ENCODE measurements around the gene SIPA1.
A peak's percentile ranks its signal among the peaks of the same experiment; 100 is the strongest.

SIPA1 gene, protein sequence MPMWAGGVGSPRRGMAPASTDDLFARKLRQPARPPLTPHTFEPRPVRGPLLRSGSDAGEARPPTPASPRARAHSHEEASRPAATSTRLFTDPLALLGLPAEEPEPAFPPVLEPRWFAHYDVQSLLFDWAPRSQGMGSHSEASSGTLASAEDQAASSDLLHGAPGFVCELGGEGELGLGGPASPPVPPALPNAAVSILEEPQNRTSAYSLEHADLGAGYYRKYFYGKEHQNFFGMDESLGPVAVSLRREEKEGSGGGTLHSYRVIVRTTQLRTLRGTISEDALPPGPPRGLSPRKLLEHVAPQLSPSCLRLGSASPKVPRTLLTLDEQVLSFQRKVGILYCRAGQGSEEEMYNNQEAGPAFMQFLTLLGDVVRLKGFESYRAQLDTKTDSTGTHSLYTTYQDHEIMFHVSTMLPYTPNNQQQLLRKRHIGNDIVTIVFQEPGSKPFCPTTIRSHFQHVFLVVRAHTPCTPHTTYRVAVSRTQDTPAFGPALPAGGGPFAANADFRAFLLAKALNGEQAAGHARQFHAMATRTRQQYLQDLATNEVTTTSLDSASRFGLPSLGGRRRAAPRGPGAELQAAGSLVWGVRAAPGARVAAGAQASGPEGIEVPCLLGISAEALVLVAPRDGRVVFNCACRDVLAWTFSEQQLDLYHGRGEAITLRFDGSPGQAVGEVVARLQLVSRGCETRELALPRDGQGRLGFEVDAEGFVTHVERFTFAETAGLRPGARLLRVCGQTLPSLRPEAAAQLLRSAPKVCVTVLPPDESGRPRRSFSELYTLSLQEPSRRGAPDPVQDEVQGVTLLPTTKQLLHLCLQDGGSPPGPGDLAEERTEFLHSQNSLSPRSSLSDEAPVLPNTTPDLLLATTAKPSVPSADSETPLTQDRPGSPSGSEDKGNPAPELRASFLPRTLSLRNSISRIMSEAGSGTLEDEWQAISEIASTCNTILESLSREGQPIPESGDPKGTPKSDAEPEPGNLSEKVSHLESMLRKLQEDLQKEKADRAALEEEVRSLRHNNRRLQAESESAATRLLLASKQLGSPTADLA

DNA sequence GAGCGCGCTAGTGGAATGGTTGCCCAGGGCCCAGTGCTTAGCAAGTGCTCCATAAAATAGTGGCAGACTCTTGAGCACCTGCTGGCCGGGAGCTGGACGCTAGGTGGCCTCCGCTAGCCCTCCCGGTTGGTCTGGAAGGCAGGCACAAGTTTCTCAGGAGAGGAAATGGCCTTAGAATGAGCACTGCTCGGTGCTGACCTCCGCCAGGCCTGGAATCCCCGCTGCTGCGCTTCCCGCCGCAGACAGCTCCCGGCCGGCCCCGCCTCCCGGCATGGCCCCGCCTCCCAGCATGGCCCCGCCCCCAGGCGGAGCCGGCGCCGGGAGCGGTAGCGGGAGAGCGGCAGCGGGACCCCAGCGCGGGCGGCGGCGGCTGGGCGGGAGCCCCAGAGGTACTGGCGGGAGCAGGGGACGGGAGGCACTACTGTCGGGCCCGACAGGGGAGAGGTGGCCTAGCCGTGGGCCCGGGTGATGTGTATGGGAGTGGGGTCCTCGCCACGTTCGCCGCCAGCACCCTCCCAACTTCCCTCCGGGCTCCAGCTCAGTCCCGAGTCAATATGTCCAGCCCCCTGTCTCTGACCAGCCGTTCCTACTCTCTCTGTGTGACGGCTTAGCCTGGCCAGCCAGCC is at the start of gene SIPA1:
Gene SIPA1 (plus strand): TSS at position 308 of the 626 bp plus-strand sequence. CDS start 2,821 bp downstream, outside the sequence.
- DNase-seq = peak; percentile 73

DNA sequence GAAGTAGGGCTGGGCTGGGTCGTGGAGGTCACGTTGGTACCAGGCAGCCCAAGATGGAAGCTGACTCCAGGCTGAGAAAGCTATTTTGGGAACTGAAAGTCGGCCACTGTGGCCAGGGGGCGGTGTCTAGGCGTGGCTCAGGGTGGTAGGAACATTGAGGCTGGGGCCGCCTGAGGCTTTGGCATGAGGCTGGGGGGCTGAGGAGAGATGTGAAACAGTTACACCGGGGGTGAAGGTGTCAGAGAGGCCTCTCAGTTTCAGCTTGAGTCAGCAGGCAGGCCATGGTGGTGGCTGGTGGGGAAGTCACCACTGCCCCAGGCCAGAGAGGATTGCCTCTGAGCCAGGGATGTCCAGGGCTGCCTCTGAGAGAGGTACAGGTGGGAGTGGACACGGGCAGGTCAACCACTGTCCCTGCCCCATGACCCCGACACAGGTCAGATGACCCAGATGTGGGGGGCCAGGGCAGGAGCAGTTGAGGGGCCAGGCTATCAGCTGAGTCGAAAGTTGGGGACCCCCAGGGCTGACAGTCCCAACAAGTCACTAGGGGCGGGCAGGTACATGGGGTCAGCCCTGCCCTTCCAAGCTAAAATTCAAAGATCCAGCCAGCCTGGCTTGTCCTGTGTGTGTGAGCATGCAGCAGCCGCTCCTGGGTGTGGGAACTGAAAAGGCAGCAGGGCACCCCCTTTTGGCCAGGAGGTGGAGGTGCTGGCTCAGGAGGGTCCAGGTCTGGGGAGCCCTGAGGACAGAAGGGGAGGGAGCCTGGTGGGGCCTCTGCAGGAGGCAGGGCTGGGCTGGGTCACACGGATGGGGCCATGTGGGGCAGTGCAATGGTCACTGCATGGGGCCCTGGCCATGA is 49.5 kb upstream of the SIPA1 start:
- peak; percentile 84 for DNase-seq

DNA sequence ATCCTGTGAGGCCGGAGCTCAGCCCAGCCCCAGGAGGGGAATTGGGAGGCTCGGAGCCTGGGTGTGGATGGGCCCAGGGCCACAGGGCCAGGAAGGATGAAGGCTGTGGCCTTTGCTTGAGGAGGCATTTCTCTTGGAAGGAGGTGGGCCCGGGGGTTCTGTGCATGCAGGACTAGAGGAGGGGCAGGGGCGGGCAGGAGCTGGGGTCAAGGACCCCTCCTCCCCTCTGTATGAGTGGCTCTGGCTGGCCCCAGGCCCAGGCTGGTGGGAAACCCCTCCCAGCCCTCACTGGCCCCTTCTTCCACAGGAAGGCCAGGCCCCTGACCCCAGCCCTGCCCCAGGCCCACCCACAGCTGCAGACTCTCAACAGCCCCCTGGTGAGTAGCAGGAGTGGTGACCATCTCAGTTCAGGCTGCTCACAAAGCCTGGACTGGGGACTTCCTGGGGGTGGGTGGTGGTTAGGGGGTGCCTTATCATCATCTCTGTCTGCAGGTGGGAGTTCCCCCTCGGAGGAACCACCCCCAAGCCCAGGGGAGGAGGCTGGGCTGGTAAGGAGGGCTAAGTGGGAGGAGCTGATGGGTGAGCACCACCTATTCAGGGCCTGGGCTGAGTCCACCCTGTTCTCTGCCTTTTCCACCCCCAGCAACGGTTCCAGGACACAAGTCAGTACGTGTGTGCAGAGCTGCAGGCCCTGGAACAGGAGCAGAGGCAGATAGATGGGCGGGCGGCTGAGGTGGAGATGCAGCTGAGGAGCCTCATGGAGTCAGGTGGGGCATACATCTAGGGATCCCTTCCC is 48.3 kb upstream of the SIPA1 start:
- no peak for DNase-seq

DNA sequence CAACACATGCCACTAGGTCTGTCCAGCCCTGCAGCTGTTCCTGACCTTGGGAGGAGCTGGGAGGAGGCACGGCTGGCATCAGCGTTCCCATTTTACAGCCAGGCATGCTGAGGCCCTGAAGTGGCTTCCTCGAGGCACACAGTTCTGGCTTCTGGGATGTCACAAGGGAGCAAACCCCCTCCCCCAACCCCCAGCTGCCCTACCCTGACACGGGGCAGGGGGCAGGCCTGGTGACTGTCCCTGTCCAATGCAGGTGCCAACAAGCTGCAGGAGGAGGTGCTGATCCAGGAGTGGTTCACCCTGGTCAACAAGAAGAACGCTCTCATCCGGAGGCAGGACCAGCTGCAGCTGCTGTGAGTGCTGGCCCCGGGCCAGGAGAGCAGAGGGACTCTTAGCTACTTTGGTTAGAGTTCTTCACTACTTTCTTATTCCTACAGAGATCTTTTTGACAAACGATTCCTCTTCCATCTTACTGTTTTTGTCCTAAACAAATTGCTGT is 47.6 kb upstream of the SIPA1 start:
- DNase-seq = no peak

DNA sequence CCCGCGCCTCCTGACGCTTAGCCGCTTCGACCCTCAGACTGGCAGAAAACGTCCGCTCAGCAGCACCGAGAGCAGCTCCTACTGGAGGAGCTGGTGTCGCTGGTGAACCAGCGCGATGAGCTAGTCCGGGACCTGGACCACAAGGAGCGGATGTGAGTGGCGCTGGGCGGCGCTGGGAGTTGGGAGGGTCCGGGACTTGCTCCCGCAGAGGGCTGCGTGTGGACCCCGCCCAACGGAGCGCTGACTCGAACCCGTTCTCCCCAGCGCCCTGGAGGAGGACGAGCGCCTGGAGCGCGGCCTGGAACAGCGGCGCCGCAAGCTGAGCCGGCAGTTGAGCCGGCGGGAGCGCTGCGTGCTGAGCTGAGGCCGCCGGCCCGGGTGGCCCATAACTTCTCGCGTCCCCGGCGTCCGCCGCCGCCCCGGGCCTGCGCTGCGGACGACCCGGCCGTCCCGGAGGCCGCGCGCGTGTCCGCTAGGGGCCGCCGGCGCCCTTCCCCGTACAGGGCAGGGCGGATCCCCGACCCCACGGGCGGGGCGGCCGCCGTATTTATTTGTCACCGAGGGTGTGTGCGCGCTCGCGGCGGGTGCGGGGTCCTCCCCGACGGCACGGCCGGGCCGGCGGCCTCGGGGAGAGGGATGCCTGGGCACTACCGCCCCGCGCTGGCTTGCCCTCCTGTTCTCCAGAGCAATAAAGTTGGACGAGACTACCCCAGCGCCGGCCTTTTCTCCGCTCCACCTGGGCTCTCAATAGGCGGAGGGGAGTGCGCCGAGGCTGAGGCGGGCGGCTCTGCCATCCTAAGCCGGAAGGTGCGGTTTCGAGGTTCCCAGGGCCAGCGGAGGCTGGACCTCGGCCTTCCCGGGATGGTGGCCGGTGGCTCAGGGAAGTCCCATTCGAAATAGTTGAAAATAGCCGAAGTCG is 45.7 kb upstream of the SIPA1 start:
- DNase-seq = no peak

DNA sequence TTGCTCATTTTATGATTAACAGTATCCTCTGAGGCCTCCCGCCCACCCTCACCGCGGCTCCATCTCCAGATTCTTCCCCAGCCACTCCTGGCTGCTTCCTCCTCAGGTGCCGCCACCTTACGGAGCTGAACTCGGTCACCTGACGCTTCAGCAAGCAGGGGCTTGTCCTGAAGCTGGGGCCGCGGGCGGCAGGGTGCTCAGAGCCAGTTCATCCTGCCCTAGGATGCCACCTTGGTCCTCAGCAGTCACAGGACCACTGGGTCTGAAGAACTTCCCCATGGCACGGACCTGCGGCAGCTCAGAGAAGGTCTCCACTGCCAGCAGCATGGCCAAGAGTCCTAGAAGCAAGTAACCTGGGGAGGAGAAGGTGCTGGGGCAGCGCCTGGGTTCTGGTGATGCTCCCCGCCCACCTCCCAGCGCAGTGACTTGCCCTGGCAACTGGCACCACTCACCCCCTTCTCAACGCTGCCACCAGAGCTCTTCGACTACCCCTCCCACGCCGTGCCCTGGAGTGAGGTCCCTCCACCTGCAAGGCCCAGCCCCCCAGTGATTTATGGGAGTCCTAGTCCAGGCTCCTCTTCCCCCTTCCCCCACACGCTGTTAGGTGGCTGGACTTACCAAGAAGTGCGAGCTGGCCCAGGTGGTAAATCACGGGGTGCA is 44.9 kb upstream of the SIPA1 start:
- no peak for DNase-seq

DNA sequence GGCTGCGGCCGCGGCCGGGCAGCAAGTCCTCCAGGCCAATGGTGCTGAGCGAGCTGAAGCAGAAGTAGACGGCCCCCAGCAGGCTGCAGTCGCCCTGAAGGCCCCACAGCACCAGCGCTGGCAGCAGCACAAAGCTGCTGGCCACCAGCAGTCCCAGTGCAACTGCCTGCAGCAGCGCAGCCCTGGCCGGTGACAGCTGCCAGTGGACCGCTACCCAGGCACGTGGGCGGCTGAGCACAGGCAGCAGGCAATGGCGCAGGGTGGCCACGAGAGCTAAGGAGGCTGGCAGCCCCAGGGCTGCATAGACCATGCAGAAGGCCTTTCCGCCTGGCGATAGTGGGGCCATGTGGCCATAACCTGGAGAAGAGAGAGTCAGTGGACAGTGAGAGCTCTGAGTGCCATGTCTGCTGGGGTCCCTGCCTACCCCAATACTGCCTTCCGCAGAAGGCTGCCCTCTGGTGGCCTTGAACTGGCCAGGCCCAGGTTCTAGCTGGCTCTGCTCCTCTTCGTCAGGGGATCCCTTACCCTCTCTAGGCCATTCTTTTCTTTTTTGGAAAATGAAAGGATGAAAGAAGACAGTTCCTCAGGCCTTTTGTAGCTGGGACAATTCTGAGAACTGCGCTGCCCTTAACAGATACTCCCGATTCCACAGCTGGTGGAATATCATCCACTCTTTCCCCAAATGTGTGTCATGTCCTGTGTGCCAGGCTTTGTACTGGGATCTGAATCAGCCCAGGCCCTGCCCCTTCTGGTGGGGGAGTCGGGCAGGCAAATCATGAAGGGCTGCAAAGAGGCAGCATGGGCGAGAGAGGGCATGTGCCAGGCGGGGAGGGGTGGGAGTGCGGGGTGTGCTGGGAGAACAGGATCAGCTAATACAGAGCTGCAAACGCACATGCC is 44.1 kb upstream of the SIPA1 start:
- peak; percentile 65 for DNase-seq

DNA sequence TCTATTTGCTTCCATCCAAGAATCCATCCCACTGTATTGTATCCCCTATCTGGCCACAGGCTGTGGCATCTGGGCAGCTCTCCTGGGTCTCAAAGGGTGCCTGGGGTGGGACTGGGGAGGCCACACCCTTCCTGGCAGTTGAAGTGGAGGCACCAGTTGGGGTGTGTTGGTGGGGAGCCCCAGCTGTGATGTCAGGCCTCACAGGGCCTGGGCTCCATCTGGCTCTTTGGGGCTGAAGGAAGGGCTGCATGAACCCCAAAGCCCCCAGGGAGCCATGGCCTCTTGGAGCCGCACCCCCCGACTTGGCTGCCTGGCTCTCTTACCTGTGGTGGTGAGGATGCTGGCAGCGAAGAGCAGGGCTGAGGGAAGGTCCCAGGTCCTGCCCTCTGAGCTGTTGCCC is 42.8 kb upstream of the SIPA1 start:
- DNase-seq = no peak

DNA sequence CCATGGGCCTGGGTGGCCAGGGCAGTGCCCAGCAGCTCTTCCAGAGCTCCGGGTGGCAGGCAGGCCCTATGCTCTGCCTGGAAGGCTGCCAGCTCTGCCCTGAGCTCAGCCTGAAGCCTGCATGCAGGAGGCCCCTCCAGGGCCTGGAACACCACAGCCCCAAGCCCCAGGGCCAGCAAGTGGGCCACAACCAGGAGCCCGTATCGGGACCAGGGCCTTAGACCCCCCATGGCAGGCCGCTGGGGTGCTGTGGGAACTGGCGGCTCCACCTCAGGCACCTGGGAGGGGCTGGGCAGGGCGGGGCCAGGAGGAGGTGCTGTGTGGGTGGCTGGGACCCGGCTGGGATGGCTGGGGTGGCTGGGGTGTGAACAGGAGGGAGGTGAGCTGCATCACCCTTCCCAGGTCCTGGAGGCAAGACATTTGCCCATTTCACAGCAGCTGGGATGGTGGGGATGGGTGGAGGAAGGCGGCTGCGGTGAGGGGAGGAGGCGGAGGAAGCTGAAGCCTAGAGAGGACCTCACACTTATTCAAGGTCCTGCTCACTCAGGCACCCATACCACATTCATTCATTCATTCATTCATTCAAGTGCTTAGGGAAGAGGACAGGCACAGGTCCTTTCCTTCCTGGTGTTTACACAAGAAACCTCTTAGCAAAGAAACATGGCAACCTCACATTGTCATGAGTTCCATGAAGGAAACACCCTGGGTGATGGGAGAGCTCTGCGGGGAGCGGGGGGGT is 42.2 kb upstream of the SIPA1 start, which contains the start of gene KCNK7:
Gene KCNK7 (minus strand): TSS at position 258 of the 739 bp plus-strand sequence. CDS start 28 bp downstream, at position 230.
- no peak for DNase-seq

DNA sequence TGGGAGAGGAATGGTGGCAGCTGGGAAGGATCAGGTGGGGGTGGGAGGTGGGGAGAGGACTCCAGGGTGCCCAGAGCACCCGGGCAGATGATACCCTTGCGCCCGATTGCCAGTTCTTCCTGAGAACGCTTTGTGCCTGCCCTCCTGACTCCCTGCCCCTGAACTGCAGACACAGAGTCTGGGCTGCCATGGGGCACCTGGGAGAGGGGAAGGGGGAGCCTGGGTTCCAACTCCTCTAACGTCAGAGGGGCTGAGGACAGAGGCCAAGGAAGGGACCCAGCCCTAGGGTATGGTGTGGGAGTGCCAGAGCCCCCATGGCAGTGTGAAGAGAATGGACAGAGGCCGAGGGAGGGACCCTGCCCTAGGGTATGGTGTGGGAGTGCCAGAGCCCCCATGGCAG is 41.4 kb upstream of the SIPA1 start:
- DNase-seq = no peak

DNA sequence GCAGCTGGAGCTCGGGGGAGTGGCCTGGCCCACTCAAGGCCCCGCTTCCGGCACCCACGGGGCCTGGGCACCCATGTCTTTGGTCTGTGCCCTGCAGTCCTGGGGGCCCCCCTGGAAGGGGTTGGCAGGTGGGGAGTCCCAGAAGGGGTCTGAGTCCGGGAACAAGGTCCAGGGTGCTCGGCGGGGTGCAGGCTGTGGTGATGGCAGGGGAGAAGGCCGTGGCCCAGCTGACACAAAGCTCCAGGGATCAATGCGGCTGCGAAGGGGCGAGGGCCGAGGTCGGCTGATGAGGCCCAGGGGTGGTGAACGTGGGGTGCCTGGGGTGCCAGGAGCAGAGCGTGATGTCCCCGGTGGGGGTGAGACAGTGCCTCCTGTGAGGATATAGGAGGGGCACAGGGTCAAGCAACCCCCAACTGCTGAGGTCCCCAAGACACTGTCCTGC is 39.6 kb upstream of the SIPA1 start:
- DNase-seq = no peak

DNA sequence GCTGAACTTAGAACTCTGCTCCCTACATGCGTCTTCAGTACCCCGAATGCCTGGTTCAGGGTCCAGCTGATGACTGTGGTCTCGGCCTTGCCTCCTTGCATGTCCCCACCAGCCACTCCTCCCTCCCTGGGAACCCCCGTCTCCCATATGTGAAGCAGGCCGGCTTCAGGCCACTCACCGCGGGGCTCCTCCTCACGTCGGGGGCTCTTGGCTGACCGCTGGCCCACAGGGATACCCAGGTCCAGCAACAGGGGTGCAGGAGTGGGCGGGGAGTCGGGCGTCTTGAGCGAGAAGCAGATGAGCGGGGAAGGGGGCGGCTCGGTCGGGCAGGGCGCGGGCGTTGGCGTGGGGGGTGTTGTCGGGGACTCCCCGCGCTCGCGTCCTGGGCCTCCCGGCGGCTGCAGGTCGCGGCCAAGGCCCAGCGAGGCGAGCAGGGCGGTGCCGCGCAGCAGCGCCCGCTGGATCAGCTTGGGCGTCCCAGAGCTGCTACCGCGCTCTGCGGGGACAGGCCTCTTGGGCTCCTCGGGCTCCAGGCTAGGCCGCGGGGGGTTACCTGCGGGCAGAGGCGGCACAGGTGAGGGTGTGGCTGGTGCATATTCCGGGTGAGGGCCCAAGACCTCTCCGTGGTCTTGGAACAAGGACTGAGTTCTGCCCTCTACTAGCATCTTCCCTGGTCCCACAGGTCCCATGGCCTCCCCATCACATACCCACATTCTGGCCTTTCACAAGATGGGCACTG is 38.5 kb upstream of the SIPA1 start:
- DNase-seq = no peak

DNA sequence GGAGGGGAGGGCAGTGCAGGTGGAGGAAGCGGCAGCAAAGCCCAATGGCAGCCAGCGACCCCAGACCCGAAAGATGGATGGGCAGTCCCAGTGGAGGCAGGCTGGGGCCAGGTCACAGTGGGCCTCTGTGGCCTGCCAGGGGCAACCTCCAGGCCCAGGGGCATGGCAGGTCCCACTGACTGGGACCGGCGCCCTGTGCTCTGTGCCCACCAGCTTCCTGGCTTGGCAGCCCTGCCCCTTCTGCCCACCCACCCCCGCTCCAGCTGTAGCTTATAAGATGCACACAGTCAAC is 38.0 kb upstream of the SIPA1 start:
- DNase-seq = no peak

DNA sequence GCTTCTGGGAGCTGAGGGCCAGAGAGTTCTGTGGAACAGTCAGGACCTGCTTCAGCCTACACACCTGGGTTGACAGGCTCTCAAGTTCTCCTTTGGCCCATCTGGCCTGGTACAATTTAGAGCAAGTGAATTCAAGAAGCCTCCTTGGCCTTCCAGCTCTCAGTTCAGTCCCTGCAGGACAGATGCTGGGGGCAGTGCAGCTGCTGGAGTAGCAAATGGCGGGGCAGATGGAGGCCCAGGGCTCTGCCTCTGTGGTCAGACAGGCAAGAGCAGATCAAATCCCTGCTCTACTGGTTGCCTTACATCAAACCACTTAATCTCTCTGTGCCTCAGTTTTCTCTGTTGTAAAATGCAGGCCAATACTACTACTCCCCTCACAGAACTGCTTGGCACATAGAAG is 33.6 kb upstream of the SIPA1 start:
- no peak for DNase-seq

DNA sequence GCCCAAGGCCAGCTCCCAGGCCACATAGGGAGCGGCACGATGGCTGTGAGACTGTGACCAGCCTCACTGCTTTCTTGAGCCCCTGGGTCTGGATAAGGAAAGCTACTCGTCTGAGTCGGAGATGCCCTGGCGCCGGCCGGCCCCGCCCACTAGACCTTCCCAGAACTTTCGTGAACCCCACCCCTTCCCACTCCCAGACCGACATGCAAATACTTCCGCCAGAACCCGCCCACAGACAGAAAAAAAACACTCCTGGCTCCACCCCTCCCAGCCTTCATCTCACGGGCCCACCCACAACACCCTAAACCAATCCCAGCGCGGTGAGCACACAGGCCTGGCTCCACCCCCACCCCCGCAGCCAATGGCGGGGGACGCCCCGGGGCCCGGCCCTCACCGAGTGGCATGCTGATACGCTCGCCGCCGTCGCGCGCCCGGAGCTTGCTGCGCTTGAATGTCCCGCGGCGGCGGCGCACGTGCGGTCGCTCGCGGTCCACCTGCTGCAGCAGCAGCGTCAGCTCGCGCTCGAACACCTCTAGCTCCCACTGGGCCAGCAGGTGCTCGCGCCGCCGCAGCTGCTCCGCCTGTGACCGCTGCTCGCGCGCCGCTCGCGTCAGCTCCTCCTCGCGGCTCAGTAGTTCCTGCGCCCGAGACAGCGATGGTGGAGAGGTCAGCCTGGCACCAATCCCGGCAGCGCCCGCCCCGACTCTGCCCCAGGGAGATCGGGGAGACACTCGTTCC is 30.9 kb upstream of the SIPA1 start:
- DNase-seq = no peak

All from CD4-positive, alpha-beta T cell treated with Interleukin-6 for 4 hours (primary cell).